DOHH2 (cell line): ENCODE data around the gene CNOT2.
"Not testable (repeated sequence)": the region's sequence is repeated elsewhere in the genome, so short reads cannot be mapped to it uniquely, and the experiment has no call there.

ENCODE experiments used
- EZH2phosphoT487 ChIP-seq: fragments of 200-600 bp; sonication (generic); IDR thresholded peaks from 2 replicates; pipeline ENCODE4 v1.6.1; 2017; ENCODE audit warnings: borderline replicate concordance, mild to moderate bottlenecking, antibody characterized with exemption, low read length, moderate library complexity, mixed read lengths
- TF ChIP-seq, protein P1 (sequence below): fragments of 200-600 bp; sonication (generic); IDR thresholded peaks from one replicate; pipeline ENCODE4 v1.5.1; 2014; ENCODE audit warnings: antibody characterized with exemption, mild to moderate bottlenecking, low read depth, low read length; ENCODE audit not compliant: poor library complexity, severe bottlenecking

DNA sequence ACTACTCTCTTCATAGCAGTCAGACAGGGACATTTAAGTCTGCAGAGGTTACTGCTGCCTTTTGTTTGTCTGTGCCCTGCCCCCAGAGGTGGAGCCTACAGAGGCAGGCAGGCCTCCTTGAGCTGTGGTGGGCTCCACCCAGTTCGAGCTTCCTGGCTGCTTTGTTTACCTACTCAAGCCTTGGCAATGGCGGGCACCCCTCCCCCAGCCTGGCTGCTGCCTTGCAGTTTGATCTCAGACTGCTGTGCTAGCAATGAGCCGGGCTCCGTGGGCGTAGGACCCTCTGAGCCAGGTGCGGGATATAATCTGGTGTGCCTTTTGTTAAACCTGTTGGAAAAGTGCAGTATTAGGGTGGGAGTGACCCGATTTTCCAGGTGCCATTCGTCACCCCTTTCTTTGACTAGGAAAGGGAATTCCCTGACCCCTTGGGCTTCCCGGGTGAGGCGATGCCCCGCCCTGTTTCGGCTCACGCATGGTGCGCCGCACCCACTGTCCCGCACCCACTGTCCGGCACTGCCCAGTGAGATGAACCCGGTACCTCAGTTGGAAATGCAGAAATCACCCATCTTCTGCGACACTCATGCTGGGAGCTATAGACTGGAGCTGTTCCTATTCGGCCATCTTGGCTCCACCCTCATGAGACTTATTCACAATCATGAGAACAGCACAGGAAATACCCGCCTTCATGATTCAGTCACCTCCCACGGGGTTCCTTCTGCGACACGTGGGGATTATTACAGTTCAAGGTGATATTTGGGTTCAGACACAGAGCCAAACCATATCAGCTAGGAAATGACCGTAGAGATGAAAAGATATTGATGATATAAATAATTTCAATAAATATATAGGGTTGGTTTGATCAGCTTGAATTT lies 61.7 kb downstream of the CNOT2 start:
- not testable (repeated sequence) for TF ChIP-seq EZH2phosphoT487
- TF ChIP-seq, protein P1, sequence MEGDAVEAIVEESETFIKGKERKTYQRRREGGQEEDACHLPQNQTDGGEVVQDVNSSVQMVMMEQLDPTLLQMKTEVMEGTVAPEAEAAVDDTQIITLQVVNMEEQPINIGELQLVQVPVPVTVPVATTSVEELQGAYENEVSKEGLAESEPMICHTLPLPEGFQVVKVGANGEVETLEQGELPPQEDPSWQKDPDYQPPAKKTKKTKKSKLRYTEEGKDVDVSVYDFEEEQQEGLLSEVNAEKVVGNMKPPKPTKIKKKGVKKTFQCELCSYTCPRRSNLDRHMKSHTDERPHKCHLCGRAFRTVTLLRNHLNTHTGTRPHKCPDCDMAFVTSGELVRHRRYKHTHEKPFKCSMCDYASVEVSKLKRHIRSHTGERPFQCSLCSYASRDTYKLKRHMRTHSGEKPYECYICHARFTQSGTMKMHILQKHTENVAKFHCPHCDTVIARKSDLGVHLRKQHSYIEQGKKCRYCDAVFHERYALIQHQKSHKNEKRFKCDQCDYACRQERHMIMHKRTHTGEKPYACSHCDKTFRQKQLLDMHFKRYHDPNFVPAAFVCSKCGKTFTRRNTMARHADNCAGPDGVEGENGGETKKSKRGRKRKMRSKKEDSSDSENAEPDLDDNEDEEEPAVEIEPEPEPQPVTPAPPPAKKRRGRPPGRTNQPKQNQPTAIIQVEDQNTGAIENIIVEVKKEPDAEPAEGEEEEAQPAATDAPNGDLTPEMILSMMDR = not testable (repeated sequence)
